H54 (cell line): Measurements from ENCODE around the gene PDE11A.
A peak's percentile ranks its signal among the peaks of the same experiment; 100 is the strongest.

Experiments used
- DNase-seq: peaks from one replicate; pipeline ENCODE4 v3.0.0; 2011; ENCODE audit warnings: low spot score, mixed read lengths; ENCODE audit not compliant: insufficient read length
- FAIRE-seq: peaks from 3 replicates; lab custom pipeline; 2011; peaks lifted over from hg19 to GRCh38; lab: Jason Lieb, UNC
- POLR2A ChIP-seq: IDR thresholded peaks from 2 replicates; pipeline ENCODE4 v1.6.1; 2011; ENCODE audit warnings: low read depth, mild to moderate bottlenecking, low read length

Gene PDE11A

DNA sequence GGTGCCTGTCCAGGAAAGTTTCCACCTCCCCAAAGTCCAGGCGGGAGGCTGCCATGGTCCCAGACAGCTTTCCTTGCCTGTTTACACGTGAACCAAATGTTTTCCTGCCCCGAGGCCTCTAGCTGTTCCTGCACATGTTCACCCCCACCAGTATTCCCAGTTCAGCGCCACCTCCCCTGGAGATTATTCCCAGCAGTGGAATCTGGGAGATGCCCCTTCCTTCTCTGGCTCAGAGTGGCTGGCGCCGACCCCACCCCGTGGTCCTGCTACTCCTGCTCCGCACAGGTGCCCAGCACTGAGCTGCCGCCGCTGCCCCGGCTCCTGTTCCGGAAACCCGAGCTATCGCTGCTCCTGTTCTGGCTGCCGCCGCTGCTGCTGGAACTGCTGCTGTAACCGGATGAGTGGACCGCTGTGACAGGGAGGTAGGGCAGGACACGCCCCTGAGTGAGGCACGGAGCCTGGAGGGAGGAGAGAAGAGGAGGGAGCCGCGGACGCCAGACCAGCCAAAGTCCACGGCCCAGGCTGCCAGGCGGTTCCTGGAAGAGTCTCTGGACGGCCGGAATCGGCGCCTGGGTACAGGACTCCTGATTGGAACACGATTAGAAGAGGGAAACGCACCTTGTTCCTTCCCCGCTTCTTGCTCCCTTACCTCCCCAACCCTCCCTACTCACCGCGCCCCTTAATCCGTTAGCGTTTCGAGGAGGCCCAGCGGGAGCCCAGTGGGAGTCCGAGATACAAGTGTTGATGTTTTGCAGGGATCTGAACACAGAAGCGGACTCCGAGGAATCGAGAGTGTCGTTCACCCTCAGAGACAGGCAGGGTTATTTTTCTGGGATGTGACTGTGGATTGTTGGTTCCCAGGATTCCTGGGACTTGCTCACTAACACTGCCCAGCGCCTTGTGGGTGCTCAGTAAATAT lies at the start of gene PDE11A:
Gene PDE11A (minus strand): TSS at position 395 of the 919 bp plus-strand sequence. CDS start 340 bp downstream, at position 55.
- FAIRE-seq (peak; percentile 95), DNase-seq (peak; percentile 84)
- TF ChIP-seq POLR2A = peak; percentile 70; the same call in 1 of the 2 replicates

DNA sequence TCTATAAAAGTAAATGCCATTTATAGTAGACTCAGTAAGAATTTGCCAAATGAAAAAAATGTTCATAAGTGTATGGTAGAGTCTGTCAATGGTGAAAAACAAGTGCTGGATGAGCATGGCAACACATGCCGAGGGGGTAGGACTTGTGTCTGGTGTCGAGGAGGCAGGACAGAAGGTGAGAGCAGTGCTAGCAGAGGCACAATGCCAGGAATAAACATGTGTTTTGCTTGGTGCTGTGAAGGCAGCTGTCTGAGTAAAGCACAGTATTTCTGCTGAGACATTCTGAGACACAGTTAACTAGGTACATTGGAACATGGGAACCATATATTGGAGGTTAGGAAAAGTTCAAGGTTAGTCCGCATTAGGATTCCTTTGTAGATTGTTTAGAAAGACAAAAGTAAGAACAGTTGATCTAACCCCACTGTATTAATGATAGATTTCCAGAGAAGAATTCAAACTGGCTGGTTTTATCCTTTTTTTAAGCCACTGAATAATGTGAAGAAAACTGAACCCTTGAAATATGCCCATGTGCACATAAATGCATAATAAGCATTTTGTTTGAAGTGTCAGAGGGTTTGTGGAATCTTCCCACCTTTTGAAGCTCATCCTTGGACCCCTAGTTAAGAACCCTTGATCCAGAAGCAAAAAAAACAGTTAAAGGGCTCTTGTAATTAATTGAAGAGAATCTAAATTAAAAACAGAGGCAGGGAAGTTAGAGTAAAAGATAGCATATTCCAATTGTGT lies 46.8 kb upstream of the PDE11A start:
- FAIRE-seq = no peak
- TF ChIP-seq POLR2A = no peak

DNA sequence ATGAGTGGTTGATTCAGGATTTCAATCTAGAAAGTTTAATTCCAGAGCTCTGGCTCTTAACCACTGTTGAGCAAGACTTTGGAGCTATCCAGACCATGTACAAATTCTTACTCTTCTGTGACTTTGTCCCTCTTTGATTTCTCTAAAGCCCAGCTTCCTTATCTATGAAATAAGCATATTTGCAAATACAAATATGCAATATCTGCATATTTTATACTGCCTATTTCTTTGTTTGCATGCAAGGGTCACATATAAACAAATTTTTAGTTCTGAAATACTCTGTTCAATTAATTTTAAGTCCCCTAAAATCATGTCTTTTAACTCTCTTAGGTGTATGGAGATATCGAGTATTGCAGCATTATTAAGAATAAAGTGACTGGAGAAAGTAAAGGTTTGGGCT lies 45.1 kb upstream of the PDE11A start:
- FAIRE-seq (no peak), DNase-seq (no peak)
- TF ChIP-seq POLR2A = no peak

More for the DNA sequence above, 46.8 kb upstream of the PDE11A start:
- no peak for DNase-seq

DNA sequence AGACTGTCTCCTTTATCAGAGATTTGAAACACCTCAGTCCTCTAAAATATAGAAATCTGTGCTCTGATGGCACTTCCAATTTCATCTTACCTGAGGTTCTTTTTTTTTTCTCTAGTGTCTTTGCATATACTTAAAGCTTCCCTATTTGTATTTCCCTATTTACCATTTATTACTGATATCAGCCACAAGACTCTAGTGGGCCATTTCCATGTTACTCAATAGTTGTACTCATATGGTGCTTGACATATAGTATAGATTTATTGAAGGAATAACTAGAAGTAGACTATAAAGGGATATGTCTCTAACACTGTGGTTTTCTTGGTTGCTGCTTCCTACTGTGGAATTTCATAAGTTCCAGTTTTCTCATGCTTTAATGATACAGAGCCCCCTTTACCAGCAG lies 42.7 kb upstream of the PDE11A start:
- FAIRE-seq (no peak), DNase-seq (no peak)
- TF ChIP-seq POLR2A = no peak

DNA sequence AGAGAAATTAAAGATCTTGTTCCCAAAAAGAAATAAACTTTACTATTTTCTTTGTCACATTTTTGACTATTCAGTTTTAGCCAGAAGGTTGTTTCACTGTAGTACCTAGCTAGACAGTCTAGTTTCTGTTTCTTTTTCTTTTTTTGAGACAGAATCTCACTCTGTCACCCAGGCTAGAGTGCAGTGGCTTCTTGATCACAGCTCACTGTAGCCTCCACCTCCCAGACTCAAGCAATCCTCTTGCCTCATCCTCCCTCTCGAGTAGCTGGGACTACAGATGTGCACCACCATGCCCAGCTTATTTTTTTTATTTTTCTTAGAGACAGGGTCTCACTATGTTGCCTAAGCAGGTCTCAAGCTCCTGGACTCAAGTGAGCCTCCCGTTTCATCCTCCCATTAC lies 41.9 kb upstream of the PDE11A start:
- no peak for FAIRE-seq
- no peak for DNase-seq
- TF ChIP-seq POLR2A = no peak

DNA sequence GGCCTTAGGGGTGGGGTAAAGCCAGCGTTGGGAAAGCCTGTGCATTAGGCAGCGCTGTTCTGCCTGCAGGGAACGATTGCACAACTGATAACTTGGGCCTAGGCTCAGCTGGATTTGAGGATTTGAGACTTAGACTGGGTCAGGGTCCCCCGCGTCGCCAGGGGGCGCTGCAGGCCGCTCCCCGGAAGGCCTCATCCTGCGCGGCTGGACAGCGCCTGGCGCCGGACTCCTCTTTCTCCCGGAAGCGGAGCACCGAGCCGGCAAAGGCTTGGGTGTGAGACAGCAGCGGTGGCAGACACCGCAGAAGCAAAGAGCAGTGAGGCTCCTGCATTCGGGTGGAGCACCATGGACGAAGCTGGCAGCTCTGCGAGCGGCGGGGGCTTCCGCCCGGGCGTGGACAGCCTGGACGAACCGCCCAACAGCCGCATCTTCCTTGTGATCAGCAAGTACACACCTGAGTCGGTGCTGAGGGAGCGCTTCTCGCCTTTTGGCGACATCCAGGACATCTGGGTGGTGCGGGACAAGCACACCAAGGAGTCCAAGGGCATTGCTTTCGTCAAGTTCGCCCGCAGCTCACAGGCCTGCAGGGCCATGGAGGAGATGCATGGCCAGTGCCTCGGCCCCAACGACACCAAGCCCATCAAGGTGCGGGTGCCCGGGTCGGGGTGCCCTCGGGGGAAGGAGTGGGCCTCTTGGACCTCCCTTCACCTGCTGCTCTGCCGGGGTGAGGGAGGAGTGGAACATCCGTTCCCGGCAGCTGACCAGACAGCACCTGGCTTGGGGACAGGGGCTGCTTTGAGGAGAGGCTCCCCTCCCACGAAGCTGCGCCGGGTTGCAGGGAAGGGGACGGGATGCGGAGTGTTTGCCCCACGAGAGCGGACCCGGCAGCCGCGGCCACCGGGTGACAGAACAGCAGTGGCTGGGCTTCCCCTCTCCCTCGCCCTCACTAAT lies 39.9 kb upstream of the PDE11A start, which contains the start of gene RBM45:
Gene RBM45 (plus strand): TSS at position 236 of the 951 bp plus-strand sequence. CDS start 110 bp downstream, at position 346.
- FAIRE-seq = peak; percentile 96
- TF ChIP-seq POLR2A = peak; percentile 89
- peak; percentile 83 for DNase-seq

DNA sequence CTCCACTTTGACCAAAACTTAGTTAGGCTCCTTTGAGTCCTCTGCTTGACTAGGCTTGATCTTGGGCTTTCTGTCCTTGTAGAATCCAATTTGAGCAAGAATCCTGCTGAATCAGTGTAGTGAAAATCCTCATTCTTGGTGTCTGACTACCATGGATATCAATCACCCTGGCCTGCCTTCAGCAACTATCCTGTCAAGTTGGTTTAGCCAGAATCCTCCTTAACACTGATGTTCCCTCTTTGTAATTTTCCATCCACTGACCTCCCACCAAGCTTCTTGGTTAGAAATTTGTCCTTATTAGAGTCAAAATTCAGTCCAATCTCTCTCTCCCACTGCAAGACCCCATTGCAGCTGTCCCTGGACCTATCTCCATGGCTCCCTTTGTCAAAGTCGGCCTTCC lies 39.2 kb upstream of the PDE11A start:
- TF ChIP-seq POLR2A = no peak
- no peak for DNase-seq
- FAIRE-seq = no peak

DNA sequence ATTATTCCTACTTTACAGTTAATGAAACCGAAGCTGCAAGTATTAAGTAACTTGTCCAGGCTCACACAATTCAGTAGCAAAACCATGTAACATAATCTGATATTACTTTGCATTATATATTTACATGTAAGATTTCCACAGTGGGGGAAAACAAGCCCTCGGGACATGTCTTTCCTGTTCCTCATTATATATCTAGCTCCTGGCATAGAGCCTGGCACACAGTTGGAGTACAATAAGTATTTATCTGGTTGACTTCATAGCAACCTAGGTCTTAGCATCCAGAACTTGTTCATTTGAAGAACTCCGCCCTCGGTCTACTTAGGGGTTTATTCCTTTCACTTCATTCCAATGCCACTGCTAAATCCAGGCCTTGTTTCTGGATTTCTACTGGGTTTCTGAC lies 38.1 kb upstream of the PDE11A start:
- FAIRE-seq (no peak), DNase-seq (no peak)
- TF ChIP-seq POLR2A = no peak

DNA sequence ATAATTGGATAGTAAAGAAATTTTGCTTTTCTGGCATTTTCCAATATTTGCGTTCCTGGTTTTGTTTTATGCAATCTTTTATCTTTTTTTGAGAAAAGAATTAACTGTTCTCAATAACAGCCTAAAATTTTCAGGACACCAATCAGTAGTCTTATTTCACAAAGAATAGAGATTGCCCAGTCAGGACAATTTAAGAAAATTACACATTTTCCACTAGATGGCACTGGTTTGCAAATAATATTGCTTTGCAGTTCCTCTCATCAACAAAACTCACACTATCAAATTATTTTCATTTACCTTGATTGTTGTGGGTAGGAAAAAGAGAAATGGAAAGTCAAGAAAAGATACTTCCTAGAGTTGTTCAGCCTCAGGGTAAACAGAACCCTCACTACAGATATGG lies 37.2 kb upstream of the PDE11A start:
- DNase-seq (peak; percentile 20), FAIRE-seq (peak; percentile 93)
- TF ChIP-seq POLR2A = no peak

DNA sequence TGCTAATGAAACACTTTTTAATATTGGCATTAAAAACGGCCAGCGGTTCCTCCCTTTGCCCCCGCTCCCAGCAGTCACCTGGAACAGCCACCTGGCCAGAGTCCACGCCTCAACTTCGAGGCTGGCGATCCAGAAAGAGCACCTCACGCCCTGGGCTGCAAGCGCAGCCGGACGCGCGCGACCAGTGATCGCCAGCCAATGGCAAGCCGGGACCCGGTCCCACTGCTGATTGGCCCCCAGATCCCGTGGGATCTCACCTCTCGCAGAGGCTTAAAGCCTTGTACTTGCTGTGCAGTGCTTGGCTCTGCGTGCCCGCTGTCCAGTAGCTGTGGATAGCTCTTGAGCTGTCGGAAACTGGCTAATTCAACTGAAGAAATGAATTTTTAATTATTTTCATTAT lies 35.6 kb upstream of the PDE11A start:
- DNase-seq (no peak), FAIRE-seq (no peak)
- no peak for TF ChIP-seq POLR2A

DNA sequence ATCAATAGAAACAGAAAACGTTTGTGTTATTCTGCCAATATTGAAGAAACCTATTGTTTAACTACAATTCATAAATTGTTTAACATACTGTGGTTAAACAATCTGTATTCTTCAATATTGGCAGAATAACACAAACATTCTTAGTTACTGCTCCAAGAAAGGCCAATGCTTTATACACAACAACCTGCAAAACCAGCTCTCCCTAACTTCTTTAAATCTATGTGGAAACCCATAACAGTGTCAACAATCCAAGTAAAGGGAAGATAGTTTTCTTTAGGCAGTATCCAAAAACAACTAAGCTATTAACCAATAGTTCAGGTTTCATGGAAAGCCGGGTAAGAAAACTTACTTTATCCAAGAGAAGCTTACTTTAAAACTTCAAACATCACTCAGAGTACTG lies 33.5 kb upstream of the PDE11A start:
- no peak for TF ChIP-seq POLR2A
- no peak for DNase-seq
- FAIRE-seq = no peak

DNA sequence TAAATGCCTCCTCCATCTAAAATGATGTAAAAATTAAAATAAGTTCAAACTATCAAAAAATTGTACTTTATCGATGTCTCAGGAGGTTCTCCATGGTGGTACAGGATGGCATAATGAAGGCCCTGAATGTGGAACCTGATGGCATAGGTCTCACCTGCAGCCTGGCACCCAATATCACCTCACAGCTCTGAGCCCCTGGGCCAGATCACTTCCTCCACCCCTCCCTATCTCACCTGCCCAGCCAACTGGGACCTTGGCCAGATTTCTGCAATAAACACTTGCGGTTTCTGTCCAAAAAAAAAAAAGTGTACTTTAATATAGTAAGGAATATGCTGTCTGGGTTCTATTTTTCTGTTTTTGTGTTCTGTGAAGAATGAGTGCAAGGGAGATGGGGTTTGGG lies 33.0 kb upstream of the PDE11A start:
- DNase-seq = no peak
- FAIRE-seq = no peak
- TF ChIP-seq POLR2A = no peak
